Glutamatergic neuron (in vitro differentiated cells): Measurements from ENCODE around the gene TMEM50B. TPM values are rescaled to one million over a fixed set of nuclear protein-coding genes. Genes with fewer than 3 reads are reported as not detected.

Source experiments
- DNase-seq: peaks from one replicate; pipeline ENCODE4 v3.0.0; 2022
- H3K27ac Mint-ChIP-seq: one replicate; pipeline ENCODE4 v1.8.0; 2020; ENCODE audit warnings: mild to moderate bottlenecking, mixed read lengths, inconsistent platforms; ENCODE audit not compliant: unreplicated experiment
- H3K27me3 Mint-ChIP-seq: one replicate; pipeline ENCODE4 v1.8.0; 2020; ENCODE audit warnings: mild to moderate bottlenecking, moderate library complexity, mixed read lengths, inconsistent platforms; ENCODE audit not compliant: unreplicated experiment
- H3K36me3 Mint-ChIP-seq: one replicate; pipeline ENCODE4 v1.8.0; 2020; ENCODE audit warnings: mild to moderate bottlenecking, mixed read lengths, inconsistent platforms; ENCODE audit not compliant: unreplicated experiment
- H3K4me1 Mint-ChIP-seq: one replicate; pipeline ENCODE4 v1.8.0; 2020; ENCODE audit warnings: mild to moderate bottlenecking, low read depth, mixed read lengths, inconsistent platforms; ENCODE audit not compliant: unreplicated experiment
- H3K4me3 Mint-ChIP-seq: one replicate; pipeline ENCODE4 v1.8.0; 2020; ENCODE audit warnings: mild to moderate bottlenecking, mixed read lengths, inconsistent platforms; ENCODE audit not compliant: unreplicated experiment
- H3K9me3 Mint-ChIP-seq: one replicate; pipeline ENCODE4 v1.8.0; 2020; ENCODE audit warnings: mild to moderate bottlenecking, moderate library complexity, mixed read lengths, inconsistent platforms; ENCODE audit not compliant: unreplicated experiment
- total RNA-seq: library from RNA; stranded (reverse); fragmentation: NEBNext Ultra II Directional; extraction: Animal tissue kit (Norgen Biotek cat#: 25700); gene quantifications from one replicate; pipeline ENCODE4 v1.2.1, GENCODE V29; 2021; ENCODE audit not compliant: unreplicated experiment
- TF ChIP-seq, protein P1 (sequence below): fragments of 200-600 bp; sonication (generic); IDR thresholded peaks from one replicate; pipeline ENCODE4 v1.5.0; 2021; ENCODE audit not compliant: partially characterized antibody, unreplicated experiment

TMEM50B gene
- total RNA-seq, 1 donor from 2014 or later: 37.5 TPM

DNA sequence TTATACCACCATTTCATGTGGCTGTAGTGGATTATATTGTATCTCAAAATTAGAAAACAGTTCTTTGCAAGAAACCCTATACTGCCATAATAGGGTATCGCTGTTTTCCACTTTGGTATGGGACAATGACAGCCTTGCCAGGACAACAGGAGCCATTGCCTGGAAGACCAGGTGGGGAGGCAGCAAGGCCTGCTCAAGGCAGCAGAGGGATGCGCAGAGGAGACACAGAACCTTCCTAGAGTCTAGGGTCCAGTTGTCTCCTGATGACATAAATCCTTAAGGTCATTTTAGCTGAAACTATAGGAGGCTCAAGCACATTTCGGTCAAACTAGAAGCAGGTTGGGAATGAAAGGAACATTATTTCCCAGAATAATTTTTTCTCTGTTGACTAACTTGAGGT, 48.9 kb downstream of the TMEM50B start:
- peaks cover 3% of the 10 kb centered on the region for H3K9me3 Mint-ChIP-seq
- H3K36me3 Mint-ChIP-seq: no peaks in the 10 kb centered on the region
- TF ChIP-seq, protein P1, sequence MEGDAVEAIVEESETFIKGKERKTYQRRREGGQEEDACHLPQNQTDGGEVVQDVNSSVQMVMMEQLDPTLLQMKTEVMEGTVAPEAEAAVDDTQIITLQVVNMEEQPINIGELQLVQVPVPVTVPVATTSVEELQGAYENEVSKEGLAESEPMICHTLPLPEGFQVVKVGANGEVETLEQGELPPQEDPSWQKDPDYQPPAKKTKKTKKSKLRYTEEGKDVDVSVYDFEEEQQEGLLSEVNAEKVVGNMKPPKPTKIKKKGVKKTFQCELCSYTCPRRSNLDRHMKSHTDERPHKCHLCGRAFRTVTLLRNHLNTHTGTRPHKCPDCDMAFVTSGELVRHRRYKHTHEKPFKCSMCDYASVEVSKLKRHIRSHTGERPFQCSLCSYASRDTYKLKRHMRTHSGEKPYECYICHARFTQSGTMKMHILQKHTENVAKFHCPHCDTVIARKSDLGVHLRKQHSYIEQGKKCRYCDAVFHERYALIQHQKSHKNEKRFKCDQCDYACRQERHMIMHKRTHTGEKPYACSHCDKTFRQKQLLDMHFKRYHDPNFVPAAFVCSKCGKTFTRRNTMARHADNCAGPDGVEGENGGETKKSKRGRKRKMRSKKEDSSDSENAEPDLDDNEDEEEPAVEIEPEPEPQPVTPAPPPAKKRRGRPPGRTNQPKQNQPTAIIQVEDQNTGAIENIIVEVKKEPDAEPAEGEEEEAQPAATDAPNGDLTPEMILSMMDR: no peak
- peaks cover 2% of the 10 kb centered on the region for H3K27me3 Mint-ChIP-seq
- no peak overlapping the region for H3K4me3 Mint-ChIP-seq
- H3K4me1 Mint-ChIP-seq: no peaks in the 10 kb centered on the region
- DNase-seq: no peak
- no peak overlapping the region for H3K27ac Mint-ChIP-seq

DNA sequence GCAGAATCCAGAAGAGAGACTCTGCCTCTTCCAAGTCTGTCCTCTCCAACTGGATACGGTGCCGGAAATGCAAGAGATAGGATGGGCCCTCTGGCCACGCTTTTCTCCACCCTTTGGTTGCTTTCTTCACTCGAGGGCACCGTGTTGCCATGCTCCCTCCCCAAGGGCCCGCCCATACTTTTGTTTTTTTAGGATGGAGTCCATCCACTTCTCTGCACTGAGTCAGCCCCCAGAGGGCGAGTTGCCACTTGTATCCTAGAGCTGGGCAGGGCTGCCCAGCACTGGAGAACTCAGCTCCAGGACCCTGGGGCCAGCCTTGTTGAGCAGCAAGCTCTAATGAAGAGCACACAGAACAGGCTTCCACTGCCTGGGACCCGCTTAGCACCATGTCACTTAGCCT, 51.1 kb downstream of the TMEM50B start:
- TF ChIP-seq, protein P1: no peak
- DNase-seq: no peak
- no peak overlapping the region for H3K4me3 Mint-ChIP-seq
- no peaks in the 10 kb centered on the region for H3K27me3 Mint-ChIP-seq
- no peaks in the 10 kb centered on the region for H3K36me3 Mint-ChIP-seq
- H3K4me1 Mint-ChIP-seq: no peaks in the 10 kb centered on the region
- no peak overlapping the region for H3K27ac Mint-ChIP-seq
- peaks cover 2% of the 10 kb centered on the region for H3K9me3 Mint-ChIP-seq

DNA sequence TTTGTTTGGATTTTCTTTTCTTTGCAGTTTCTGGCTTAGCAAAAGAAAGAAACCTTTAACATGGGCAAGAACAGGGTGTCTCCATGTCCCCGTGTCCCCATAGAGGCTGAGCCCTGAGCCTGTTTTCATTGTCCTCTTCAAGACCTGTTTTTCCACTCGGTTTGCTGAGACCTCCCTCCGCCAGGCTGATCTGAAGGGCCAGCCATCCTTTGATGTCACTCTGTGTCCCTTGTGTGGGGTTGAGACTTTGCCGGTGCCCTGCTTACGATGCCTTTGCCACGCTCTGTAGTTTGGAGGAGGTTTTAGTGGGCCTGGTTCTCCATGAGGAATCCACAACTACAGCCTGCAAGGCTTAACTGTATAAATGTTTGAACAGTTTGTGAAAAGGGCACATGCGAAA, 52.7 kb downstream of the TMEM50B start:
- no peaks in the 10 kb centered on the region for H3K4me1 Mint-ChIP-seq
- H3K9me3 Mint-ChIP-seq: no peaks in the 10 kb centered on the region
- no peaks in the 10 kb centered on the region for H3K27me3 Mint-ChIP-seq
- TF ChIP-seq, protein P1: no peak
- no peaks in the 10 kb centered on the region for H3K36me3 Mint-ChIP-seq
- H3K4me3 Mint-ChIP-seq: no peak overlapping the region
- no peak overlapping the region for H3K27ac Mint-ChIP-seq
- no peak for DNase-seq

DNA sequence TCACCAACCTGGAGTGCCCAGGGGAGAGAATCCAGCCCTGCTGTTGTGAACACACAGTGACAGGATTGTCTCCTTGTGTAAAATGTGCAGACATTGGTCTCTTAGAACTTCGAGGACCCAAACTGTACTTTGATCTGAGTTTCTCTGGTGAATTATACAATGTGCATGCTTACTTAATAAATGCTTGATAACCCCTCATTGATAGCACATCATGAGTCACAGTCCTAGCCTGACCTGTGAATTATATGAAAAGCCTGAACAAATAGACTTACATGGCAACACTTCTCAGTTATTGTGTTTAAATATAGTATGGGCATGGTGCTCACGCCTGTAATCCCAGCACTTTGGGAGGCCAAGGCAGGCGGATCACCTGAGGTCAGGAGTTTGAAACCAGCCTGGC, 53.9 kb downstream of the TMEM50B start:
- H3K9me3 Mint-ChIP-seq: peaks cover 2% of the 10 kb centered on the region
- H3K4me1 Mint-ChIP-seq: no peaks in the 10 kb centered on the region
- no peak for DNase-seq
- no peak overlapping the region for H3K27ac Mint-ChIP-seq
- H3K36me3 Mint-ChIP-seq: no peaks in the 10 kb centered on the region
- no peaks in the 10 kb centered on the region for H3K27me3 Mint-ChIP-seq
- TF ChIP-seq, protein P1: no peak
- no peak overlapping the region for H3K4me3 Mint-ChIP-seq

- Mint-ChIP-seq H3K36me3 (no peaks in the 10 kb centered on the region), H3K27ac (no peak overlapping the region), H3K4me3 (no peak overlapping the region), H3K9me3 (peaks cover 2% of the 10 kb centered on the region), H3K4me1 (no peaks in the 10 kb centered on the region), H3K27me3 (no peaks in the 10 kb centered on the region)
- TF ChIP-seq, protein P1: no peak
- DNase-seq: no peak
These were observed 55.6 kb downstream of the TMEM50B start for GRCh38 chr21:33424214-33424613.
